Measurements from ENCODE around the gene YY1. TPM values are rescaled to one million over a fixed set of nuclear protein-coding genes. Genes with fewer than 3 reads are reported as not detected.
"Not testable (repeated sequence)": the region's sequence is repeated elsewhere in the genome, so short reads cannot be mapped to it uniquely, and the experiment has no call there.

The YY1 gene
- total RNA-seq, 1 donor: 53.1 TPM

DNA sequence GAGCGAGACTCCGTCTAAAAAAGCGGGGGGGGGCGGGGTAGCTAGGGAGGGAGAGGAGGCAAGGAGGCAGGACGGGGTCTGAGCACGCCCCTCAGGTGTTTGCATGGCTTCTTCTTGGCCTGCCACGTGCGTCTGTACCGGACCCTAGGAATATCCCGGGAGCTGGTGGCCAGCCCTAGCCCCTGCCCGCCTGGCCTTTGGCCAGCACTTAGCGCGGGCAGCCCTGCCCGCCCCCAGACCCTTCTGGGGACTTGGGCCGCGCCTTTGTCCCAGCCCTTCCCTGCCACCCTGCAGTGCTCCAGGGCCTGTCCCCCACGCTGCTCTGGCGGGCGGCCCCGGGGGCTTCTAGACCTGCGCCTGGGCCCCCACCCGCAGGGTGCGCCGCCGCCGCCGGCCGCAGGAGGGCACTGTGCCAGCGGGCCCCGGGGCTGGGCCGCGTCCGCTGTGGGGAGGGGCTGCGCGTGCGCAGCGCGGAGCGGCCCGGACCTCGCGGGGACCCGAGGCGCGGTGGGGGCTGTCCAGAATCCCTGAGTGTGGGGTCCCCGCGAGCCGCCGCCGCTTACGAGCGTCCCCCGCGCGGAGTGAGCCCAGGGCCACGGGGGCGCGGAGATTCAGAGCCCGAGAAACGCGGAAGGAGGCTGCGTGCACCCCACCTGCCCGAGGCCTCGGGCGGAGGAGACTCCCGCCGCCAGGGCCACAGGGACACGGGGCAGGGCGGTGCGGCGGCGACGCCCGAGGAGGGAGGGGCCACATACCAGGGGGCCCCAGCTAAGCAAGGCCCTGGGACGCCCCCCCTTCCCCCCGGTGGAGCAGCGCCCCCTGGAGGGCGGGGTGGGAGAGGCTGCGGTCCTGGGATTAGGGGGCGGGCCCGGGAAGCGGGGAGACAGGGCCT is 46.3 kb downstream of the YY1 start:
- peak overlapping the region; percentile 70 for H3K4me3 ChIP-seq (ENCODE audit: low read depth, low read length)
- TF ChIP-seq, protein P1, sequence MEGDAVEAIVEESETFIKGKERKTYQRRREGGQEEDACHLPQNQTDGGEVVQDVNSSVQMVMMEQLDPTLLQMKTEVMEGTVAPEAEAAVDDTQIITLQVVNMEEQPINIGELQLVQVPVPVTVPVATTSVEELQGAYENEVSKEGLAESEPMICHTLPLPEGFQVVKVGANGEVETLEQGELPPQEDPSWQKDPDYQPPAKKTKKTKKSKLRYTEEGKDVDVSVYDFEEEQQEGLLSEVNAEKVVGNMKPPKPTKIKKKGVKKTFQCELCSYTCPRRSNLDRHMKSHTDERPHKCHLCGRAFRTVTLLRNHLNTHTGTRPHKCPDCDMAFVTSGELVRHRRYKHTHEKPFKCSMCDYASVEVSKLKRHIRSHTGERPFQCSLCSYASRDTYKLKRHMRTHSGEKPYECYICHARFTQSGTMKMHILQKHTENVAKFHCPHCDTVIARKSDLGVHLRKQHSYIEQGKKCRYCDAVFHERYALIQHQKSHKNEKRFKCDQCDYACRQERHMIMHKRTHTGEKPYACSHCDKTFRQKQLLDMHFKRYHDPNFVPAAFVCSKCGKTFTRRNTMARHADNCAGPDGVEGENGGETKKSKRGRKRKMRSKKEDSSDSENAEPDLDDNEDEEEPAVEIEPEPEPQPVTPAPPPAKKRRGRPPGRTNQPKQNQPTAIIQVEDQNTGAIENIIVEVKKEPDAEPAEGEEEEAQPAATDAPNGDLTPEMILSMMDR (IDR thresholded peaks at IDR 0.05; ENCODE audit: insufficient read depth, low read depth, low read length): peak; percentile 86
- peak; percentile 53 for DNase-seq (ENCODE audit: low read depth)

DNA sequence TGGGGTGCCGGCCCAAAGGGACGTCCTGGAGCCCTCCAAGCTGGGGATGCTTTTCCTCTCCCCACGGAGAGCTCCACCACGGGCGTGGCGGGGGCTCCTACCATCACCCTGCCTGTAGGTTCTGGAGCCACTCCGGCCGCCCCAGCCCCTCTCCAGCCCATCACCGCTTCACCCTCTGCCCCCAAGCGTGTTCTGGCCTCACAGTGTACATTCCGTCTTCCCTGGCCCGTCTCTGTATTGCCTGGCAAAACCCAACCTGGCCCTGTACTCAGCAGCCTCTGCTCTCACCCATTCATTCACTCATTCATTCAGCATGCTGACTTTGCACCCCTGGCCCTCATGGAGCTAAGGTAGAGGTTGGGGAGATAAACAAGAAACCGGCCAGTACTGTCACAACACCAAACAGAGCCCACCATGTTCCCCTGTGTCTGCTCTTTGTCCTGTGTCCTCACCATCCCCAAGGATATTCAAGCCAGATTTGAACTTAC is 47.0 kb downstream of the YY1 start:
- DNase-seq (ENCODE audit: low read depth): no peak
- peak overlapping the region; percentile 70 for H3K4me3 ChIP-seq (ENCODE audit: low read depth, low read length)
- TF ChIP-seq, protein P1 (IDR thresholded peaks at IDR 0.05; ENCODE audit: insufficient read depth, low read depth, low read length): no peak

DNA sequence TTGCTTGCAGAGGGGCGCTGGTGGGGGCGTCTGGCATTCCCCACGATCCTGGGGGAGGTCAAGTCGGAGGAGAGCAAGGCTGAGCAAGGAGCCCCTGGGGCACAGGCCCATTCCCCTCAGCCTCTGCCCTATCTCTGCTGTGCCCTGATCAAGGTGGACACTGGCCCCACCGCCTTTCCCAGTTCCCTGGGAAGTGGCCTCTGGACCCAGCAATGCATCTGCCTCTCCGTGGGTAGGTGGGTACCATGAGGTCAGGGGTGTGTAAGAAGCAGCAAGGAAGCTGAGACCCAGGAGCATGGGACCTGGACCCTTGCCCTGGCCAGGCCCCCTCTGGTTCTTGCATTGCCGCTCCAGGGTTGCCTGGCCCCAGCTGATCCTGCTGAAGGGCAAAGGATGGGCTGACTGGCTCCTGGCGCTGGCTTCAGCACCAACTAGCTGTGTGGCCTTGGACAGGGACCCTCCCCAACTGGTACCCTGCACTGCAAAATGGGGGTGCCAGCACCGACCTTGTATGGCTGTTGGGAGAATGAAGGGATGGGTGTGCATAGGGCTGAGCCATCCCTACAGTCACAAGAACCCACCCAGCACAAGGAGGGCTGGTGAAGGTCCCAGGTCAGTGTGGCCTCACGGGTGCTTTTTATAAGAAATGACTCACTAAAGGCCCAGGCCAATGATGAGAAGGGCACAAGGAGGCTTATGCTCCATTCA is 47.7 kb downstream of the YY1 start:
- H3K4me3 ChIP-seq (ENCODE audit: low read depth, low read length): no peak overlapping the region
- DNase-seq (ENCODE audit: low read depth): no peak
- TF ChIP-seq, protein P1 (IDR thresholded peaks at IDR 0.05; ENCODE audit: insufficient read depth, low read depth, low read length): no peak

DNA sequence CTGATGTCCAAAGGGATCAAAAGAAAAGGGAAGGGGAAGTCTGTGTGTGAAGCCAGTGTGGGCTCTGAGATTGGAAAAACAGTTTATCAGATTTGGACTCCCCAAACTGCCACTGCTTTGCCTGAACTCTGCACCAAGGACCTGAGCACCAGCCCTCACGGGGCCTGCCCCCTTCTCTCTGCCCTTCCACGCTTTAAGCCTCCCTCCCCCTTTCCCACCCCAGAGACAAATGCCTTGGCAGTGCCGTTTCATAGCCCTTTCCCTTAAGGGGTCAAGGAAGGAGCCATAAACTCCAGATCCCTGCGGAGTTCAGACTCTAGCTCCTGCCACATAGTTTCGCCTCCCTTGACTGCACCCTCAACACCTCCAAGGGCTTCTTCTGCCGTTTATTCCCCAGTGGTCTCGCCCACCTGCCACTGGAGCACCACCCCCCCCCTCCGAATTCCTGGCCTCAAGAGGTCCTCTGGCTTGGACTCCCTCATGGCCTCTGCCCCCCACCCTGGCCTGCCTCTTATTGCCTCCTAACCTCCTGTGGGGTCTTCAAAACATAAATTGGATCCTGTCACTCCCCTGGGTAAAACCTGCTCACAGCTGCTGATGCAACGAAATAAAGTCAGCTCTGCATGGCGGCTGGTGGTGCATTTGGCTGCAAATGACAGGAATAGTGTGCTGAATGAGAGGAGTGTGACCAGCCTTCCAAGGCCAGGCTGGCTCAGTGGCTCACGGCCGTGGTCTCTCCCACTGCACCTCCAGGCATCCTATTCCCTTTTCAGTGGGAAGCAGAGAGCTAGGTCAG is 48.5 kb downstream of the YY1 start:
- H3K4me3 ChIP-seq (ENCODE audit: low read depth, low read length): no peak overlapping the region
- TF ChIP-seq, protein P1 (IDR thresholded peaks at IDR 0.05; ENCODE audit: insufficient read depth, low read depth, low read length): no peak
- DNase-seq (ENCODE audit: low read depth): no peak

DNA sequence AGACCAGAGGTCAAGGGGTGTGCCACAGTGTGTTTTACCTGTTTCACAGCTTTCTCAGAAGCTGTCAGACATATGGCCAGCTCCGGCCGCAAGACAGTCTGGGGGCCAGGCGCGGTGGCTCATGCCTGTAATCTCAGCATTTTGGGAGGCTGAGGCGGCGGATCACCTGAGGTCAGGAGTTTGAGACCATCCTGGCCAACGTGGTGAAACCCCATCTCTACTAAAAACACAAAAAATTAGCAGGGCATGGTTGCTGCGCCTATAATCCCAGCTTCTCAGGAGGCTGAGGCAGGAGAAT is 49.0 kb downstream of the YY1 start:
- not testable (repeated sequence) for DNase-seq (ENCODE audit: low read depth); H3K4me3 ChIP-seq (ENCODE audit: low read depth, low read length)

DNA sequence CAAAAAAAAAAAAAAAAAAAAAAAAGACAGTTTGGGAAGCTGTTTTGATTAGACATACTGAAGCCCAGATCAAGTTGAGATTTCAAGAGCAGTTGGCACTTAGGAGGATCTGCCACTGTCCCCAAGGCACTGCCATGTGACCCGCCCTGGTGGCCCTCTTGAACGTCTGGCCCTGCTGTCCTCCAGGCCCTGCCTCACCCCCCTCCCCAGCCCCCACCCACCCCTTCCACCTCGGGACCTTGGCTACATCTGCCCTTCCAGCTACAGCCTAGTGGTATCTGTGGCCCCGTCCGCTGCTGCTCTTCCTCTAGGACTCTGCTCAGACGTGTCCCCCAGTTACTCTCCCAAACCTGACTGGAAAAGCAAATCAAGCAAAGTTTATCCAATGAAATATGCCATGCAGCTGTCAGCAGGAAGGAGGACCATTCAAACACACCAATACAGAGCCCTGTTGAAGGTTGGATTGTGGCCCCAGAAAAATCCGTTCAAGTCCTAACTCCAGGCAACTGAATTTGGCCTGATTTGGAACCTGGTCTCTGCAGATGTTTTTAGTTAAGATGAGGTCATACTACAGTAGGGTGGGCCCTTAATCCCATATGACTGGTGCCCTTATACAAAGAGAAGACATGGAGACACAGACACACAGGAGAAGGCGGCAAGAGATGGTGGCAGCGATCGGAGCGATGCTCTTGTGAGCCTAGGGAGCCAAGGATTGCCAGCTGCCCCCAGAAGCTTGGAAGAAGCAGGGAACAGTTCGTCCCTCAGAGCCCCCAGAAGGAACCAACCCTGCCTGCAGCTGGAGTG is 49.6 kb downstream of the YY1 start:
- TF ChIP-seq, protein P1 (IDR thresholded peaks at IDR 0.05; ENCODE audit: insufficient read depth, low read depth, low read length): no peak

More for the DNA sequence above, 49.6 kb downstream of the YY1 start:
- DNase-seq (ENCODE audit: low read depth): no peak
- no peak overlapping the region for H3K4me3 ChIP-seq (ENCODE audit: low read depth, low read length)
